DOHH2 (cell line): ENCODE data around the gene CACNB1.

Experiments
- H3F3A ChIP-seq: fragments of 200-600 bp; sonication (generic), shearing (Covaris generic); 2 replicates; pipeline ENCODE4 v1.6.0; 2016; ENCODE audit warnings: antibody characterized with exemption, mild to moderate bottlenecking; ENCODE audit not compliant: control insufficient read depth, insufficient read depth
- H3K27ac ChIP-seq: fragments of 200-600 bp; sonication (generic); 2 replicates; pipeline ENCODE4 v1.5.1; 2014; ENCODE audit warnings: low read depth, mild to moderate bottlenecking, low read length, moderate library complexity
- H3K27me3 ChIP-seq: fragments of 200-600 bp; sonication (generic); 2 replicates; pipeline ENCODE4 v1.6.1; 2014; ENCODE audit warnings: mild to moderate bottlenecking, low read length, mixed read lengths; ENCODE audit not compliant: control insufficient read depth
- H3K36me3 ChIP-seq: fragments of 200-600 bp; sonication (generic); 2 replicates; pipeline ENCODE4 v1.6.1; 2014; ENCODE audit warnings: mild to moderate bottlenecking, low read length, moderate library complexity, mixed read lengths; ENCODE audit not compliant: control insufficient read depth
- H3K4me1 ChIP-seq: fragments of 200-600 bp; sonication (generic); 2 replicates; pipeline ENCODE4 v1.6.1; 2014; ENCODE audit warnings: mild to moderate bottlenecking, low read length, mixed read lengths; ENCODE audit not compliant: control insufficient read depth
- H3K4me2 ChIP-seq: fragments of 200-600 bp; sonication (generic); 2 replicates; pipeline ENCODE4 v1.6.0; 2014; ENCODE audit warnings: mild to moderate bottlenecking, low read length, moderate library complexity
- H3K4me3 ChIP-seq: fragments of 200-600 bp; sonication (generic); 2 replicates; pipeline ENCODE4 v1.5.1; 2014; ENCODE audit warnings: mild to moderate bottlenecking, low read length, mixed read lengths
- H3K79me2 ChIP-seq: fragments of 200-600 bp; sonication (generic); 2 replicates; pipeline ENCODE4 v1.6.1; 2014; ENCODE audit warnings: mild to moderate bottlenecking, low read length, mixed read lengths; ENCODE audit not compliant: control insufficient read depth
- H3K9me2 ChIP-seq: fragments of 200-600 bp; sonication (generic); replicated peaks from 2 replicates; pipeline ENCODE4 v1.6.1; 2014; ENCODE audit warnings: mild to moderate bottlenecking, low read length, mixed read lengths; ENCODE audit not compliant: control insufficient read depth
- H3K9me3 ChIP-seq: fragments of 200-600 bp; sonication (generic); 2 replicates; pipeline ENCODE4 v1.6.1; 2014; ENCODE audit warnings: antibody characterized with exemption, low read length, mixed read lengths; ENCODE audit not compliant: control insufficient read depth, insufficient read depth
- H4K20me1 ChIP-seq: fragments of 200-600 bp; sonication (generic); 2 replicates; pipeline ENCODE4 v1.6.0; 2014; ENCODE audit warnings: low read depth, mild to moderate bottlenecking, antibody characterized with exemption, low read length, moderate library complexity; ENCODE audit not compliant: control insufficient read depth, insufficient read depth
- EZH2phosphoT487 ChIP-seq: fragments of 200-600 bp; sonication (generic); IDR thresholded peaks from 2 replicates; pipeline ENCODE4 v1.6.1; 2017; ENCODE audit warnings: borderline replicate concordance, mild to moderate bottlenecking, antibody characterized with exemption, low read length, moderate library complexity, mixed read lengths
- TF ChIP-seq, protein P1 (sequence below): fragments of 200-600 bp; sonication (generic); IDR thresholded peaks from one replicate; pipeline ENCODE4 v1.5.1; 2014; ENCODE audit warnings: antibody characterized with exemption, mild to moderate bottlenecking, low read depth, low read length; ENCODE audit not compliant: poor library complexity, severe bottlenecking

The CACNB1 gene

DNA sequence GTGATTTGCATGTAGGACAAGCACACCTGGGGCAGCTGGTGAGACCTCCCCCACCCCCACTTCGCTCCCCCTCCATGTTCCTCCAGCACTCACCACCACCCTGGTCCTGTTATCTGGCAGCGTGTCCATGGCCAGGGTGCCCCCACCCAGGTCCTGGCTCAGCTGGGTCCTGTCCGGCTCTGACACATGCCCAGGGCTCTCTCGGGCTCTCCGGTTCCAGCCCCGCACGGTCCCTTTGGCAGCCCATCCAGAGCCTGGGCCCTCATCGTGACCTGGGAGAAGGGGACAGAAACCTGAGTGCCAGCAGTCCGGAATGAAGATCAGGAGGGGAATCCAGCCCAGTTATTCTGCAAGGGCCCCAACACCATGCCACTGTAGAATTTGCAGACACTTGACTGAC, 57.9 kb downstream of the CACNB1 start:
- H3K36me3 ChIP-seq, result no peaks in the 10 kb centered on the region
- no peaks in the 10 kb centered on the region for H3K9me3 ChIP-seq
- H3K9me2 ChIP-seq, result no peaks in the 10 kb centered on the region
- no peaks in the 10 kb centered on the region for H4K20me1 ChIP-seq
- H3K27me3 ChIP-seq, result no peaks in the 10 kb centered on the region
- H3K27ac ChIP-seq, result no peak overlapping the region
- no peak for TF ChIP-seq EZH2phosphoT487
- TF ChIP-seq, protein P1, sequence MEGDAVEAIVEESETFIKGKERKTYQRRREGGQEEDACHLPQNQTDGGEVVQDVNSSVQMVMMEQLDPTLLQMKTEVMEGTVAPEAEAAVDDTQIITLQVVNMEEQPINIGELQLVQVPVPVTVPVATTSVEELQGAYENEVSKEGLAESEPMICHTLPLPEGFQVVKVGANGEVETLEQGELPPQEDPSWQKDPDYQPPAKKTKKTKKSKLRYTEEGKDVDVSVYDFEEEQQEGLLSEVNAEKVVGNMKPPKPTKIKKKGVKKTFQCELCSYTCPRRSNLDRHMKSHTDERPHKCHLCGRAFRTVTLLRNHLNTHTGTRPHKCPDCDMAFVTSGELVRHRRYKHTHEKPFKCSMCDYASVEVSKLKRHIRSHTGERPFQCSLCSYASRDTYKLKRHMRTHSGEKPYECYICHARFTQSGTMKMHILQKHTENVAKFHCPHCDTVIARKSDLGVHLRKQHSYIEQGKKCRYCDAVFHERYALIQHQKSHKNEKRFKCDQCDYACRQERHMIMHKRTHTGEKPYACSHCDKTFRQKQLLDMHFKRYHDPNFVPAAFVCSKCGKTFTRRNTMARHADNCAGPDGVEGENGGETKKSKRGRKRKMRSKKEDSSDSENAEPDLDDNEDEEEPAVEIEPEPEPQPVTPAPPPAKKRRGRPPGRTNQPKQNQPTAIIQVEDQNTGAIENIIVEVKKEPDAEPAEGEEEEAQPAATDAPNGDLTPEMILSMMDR, result no peak
- peak overlapping the region; percentile 35 for H3K4me3 ChIP-seq
- H3K4me2 ChIP-seq, result peak overlapping the region; percentile 54
- peaks cover 24% of the 10 kb centered on the region for H3K4me1 ChIP-seq
- H3K79me2 ChIP-seq, result no peaks in the 10 kb centered on the region
- H3F3A ChIP-seq, result no peaks in the 10 kb centered on the region

DNA sequence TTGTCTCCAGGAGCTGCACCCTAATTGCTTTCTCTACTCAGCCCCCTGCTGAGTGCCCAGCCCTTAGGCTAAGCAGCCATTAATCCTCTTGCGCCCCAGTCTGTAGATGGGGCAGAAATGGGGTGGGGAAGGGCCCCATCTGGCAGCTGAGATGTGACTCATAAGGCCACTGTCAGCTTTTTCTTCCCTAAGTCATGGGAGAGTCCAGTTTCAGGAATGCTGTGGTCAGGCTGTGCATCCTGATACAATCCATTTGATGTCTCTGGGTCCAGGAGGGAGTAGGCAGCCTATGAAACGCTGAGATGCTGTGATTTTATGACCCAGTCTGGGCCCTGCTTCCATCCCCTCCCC, 58.3 kb downstream of the CACNB1 start:
- no peaks in the 10 kb centered on the region for H3K9me2 ChIP-seq
- no peaks in the 10 kb centered on the region for H3K9me3 ChIP-seq
- H3K4me3 ChIP-seq, result peak overlapping the region; percentile 35
- peaks cover 24% of the 10 kb centered on the region for H3K4me1 ChIP-seq
- H3K27ac ChIP-seq, result no peak overlapping the region
- no peaks in the 10 kb centered on the region for H3K27me3 ChIP-seq
- TF ChIP-seq EZH2phosphoT487, result no peak
- TF ChIP-seq, protein P1, result no peak
- no peaks in the 10 kb centered on the region for H3K36me3 ChIP-seq
- H4K20me1 ChIP-seq, result no peaks in the 10 kb centered on the region
- H3F3A ChIP-seq, result no peaks in the 10 kb centered on the region
- H3K79me2 ChIP-seq, result no peaks in the 10 kb centered on the region
- peak overlapping the region; percentile 54 for H3K4me2 ChIP-seq

DNA sequence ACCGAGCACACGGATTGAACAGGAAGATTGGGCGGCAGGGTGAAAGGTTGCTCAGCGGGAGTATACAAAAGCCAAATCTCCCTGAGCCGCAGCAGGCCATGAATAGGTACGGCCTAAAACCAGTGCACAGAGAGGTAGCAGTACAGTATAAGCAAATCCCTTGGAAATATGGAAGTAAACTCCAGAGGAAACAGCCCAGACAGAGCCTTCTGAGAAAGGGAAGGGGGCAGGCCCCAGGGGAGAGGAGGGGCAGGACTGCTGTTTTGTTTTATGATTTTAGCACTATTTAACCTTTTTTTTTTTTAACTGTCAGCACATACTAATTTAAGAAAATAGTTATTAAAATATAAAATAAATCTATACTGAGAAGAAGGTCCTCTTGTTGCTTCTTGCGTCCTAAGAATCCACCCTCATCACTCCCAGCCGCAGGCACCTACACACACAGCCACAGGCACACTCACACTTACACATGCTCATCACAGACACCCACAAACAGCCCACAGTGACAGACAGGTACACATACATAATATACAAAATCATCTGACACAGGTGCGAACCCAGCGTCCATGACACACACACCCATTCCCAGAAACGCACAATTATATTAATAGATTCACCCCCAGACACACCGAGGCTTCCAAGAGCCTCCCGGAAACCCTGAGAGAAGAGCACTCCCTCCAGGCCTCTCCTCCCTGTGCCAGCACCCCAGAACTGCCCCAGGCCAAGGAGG, 58.9 kb downstream of the CACNB1 start:
- Histone ChIP-seq H3F3A (no peaks in the 10 kb centered on the region), H4K20me1 (no peaks in the 10 kb centered on the region), H3K4me2 (peak overlapping the region; percentile 54), H3K27ac (no peak overlapping the region), H3K79me2 (no peaks in the 10 kb centered on the region), H3K4me1 (peaks cover 24% of the 10 kb centered on the region), H3K36me3 (no peaks in the 10 kb centered on the region), H3K4me3 (peak overlapping the region; percentile 35), H3K9me2 (no peaks in the 10 kb centered on the region), H3K27me3 (no peaks in the 10 kb centered on the region), H3K9me3 (no peaks in the 10 kb centered on the region)
- TF ChIP-seq, protein P1, result no peak
- TF ChIP-seq EZH2phosphoT487, result no peak

DNA sequence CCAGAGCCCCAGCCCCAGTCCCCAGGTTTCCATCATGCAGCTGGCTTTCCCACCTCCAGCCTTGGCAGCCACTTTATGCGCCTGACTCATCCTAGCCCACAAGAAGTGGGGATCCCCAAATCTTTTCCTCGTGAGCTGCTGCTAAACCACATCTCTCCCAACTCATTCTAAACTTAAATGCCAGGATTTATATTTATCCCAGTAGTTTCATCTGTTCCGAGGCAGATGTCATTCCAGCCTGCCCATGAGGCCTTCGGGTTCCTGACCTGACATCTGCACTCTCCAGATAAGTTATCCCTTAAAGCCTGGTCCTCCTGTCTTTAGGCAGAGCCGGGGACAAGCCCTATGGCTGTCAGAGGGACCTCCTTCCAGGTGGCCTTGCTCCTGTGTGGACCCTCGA, 62.6 kb downstream of the CACNB1 start:
- Histone ChIP-seq H3K4me2 (no peak overlapping the region), H3K36me3 (no peaks in the 10 kb centered on the region), H3F3A (no peaks in the 10 kb centered on the region), H4K20me1 (no peaks in the 10 kb centered on the region), H3K79me2 (no peaks in the 10 kb centered on the region), H3K27me3 (no peaks in the 10 kb centered on the region), H3K4me1 (peaks cover 24% of the 10 kb centered on the region), H3K9me2 (no peaks in the 10 kb centered on the region), H3K9me3 (no peaks in the 10 kb centered on the region), H3K4me3 (no peak overlapping the region), H3K27ac (no peak overlapping the region)
- TF ChIP-seq EZH2phosphoT487, result no peak
- TF ChIP-seq, protein P1, result no peak
